Upper lobe of left lung (tissue), 6 donors: Measurements from ENCODE around the gene GNA12. TPM values are rescaled to one million over a fixed set of nuclear protein-coding genes. Genes with fewer than 3 reads are reported as not detected.
A peak's percentile ranks its signal among the peaks of the same experiment; 100 is the strongest.

ENCODE experiments used
- ATAC-seq, 2 donors: fragments of 200-7000 bp; cut with Tn5 transposase; one replicate each; pipeline ENCODE4 v1.9.1; 2022; ENCODE audit warnings: mild to moderate bottlenecking in 2 of 2, moderate library complexity in 2 of 2; ENCODE audit not compliant: low FRiP score in 2 of 2
- DNase-seq, 2 donors: peaks; one replicate each; pipeline ENCODE4 v3.0.0-alpha.2; 2019 to 2020
- H3K27ac ChIP-seq, 4 donors: fragments of 200-600 bp; sonication (generic); one replicate each; pipeline ENCODE4 v1.5.1; 2016 to 2019
- H3K27me3 ChIP-seq, 4 donors: fragments of 200-600 bp; sonication (generic); one replicate each; pipeline ENCODE4 v1.5.1; 2017 to 2019
- H3K36me3 ChIP-seq, 4 donors: fragments of 200-600 bp; sonication (generic); one replicate each; pipeline ENCODE4 v1.5.1; 2016 to 2019
- H3K4me1 ChIP-seq, 4 donors: fragments of 200-600 bp; sonication (generic); one replicate each; pipeline ENCODE4 v1.5.1; 2018 to 2019
- H3K4me3 ChIP-seq, 4 donors: fragments of 200-600 bp; sonication (generic); one replicate each; pipeline ENCODE4 v1.5.1; 2017 to 2019; ENCODE audit warnings: mild to moderate bottlenecking in 2 of 4, moderate library complexity in 1 of 4
- H3K9me3 ChIP-seq, 4 donors: fragments of 200-600 bp; sonication (generic); one replicate each; pipeline ENCODE4 v1.5.1; 2018 to 2019
- CTCF ChIP-seq, 6 experiments: fragments of 450-650 bp in 4 of 6; fragments of 200-600 bp in 2 of 6; sonication (generic) in 2 of 6; IDR thresholded peaks; one replicate each; pipeline ENCODE4 v1.5.1; 2016 to 2019; ENCODE audit warnings: antibody characterized with exemption in 6 of 6
- EP300 ChIP-seq, 4 donors: sonication (generic); formaldehyde crosslinking; IDR thresholded peaks; one replicate each; pipeline ENCODE4 v1.5.1; 2017; ENCODE audit warnings: antibody characterized with exemption in 4 of 4, control low read depth in 2 of 4
- POLR2A ChIP-seq, 4 donors: fragments of 450-650 bp; IDR thresholded peaks; one replicate each; pipeline ENCODE4 v1.5.1; 2016 to 2017; ENCODE audit warnings: antibody characterized with exemption in 4 of 4, mild to moderate bottlenecking in 2 of 4
- POLR2AphosphoS5 ChIP-seq, 2 donors: sonication (generic); formaldehyde crosslinking; IDR thresholded peaks; one replicate each; pipeline ENCODE4 v1.5.1; 2017; ENCODE audit warnings: antibody characterized with exemption in 2 of 2
- WGBS, 2 donors: methylation state at CpG; one replicate each; pipeline ENCODE4 v1.1.5; 2017 to 2018; 5-methylcytosine and 5-hydroxymethylcytosine counted together
- total RNA-seq, 6 donors: library from RNA; depleted of rRNA in 4 of 6; stranded (reverse); fragments of >200 nt in 4 of 6; gene quantifications; one replicate each; pipeline versions ENCODE4 v1.1.0 to v1.2.1, GENCODE V29; 2016 to 2021
- donor health status: DM: no; HTN: no; CAD: no; lungs with moderate emphysema.
- donor health status: DM: no; HTN: yes; CAD: no; lungs with severe emphysema.

GNA12 gene
- total RNA-seq, 6 donors from 2014 or later: 24.0 to 52.3 (median 35.7) TPM

GRCh38 chr7:2785071-2785500 is 59.0 kb downstream of the GNA12 start:
- 50 to 62% methylated on average over 6 of the region's 6 CpGs for WGBS, 2 donors
- ATAC-seq: no peak
- TF ChIP-seq POLR2AphosphoS5 (IDR thresholded peaks at IDR 0.05): no peak
- TF ChIP-seq EP300 (IDR thresholded peaks at IDR 0.05): no peak
- TF ChIP-seq CTCF (IDR thresholded peaks at IDR 0.05): no peak
- TF ChIP-seq POLR2A (IDR thresholded peaks at IDR 0.05): no peak

GRCh38 chr7:2782565-2782964 is 61.5 kb downstream of the GNA12 start:
- 81 to 87% methylated on average over 4 of the region's 4 CpGs for WGBS, 2 donors
- TF ChIP-seq EP300 (IDR thresholded peaks at IDR 0.05): no peak
- TF ChIP-seq POLR2A (IDR thresholded peaks at IDR 0.05): no peak
- TF ChIP-seq POLR2AphosphoS5 (IDR thresholded peaks at IDR 0.05): no peak
- no peak for TF ChIP-seq CTCF (IDR thresholded peaks at IDR 0.05)
- H3K4me1 ChIP-seq: peaks cover 0 to 6% (median 1%) of the 10 kb centered on the region in 4 donors
- ATAC-seq (no peak), DNase-seq (no peak)
- no peaks in the 10 kb centered on the region for H3K36me3 ChIP-seq
- no peak overlapping the region for H3K27ac ChIP-seq
- H3K9me3 ChIP-seq: no peaks in the 10 kb centered on the region
- no peaks in the 10 kb centered on the region for H3K27me3 ChIP-seq
- H3K4me3 ChIP-seq: no peak overlapping the region

More at GRCh38 chr7:2785071-2785500, 59.0 kb downstream of the GNA12 start:
- H3K4me1 ChIP-seq: peaks cover 0 to 6% (median 1%) of the 10 kb centered on the region in 4 donors
- H3K27ac ChIP-seq: no peak overlapping the region
- no peak overlapping the region for H3K4me3 ChIP-seq
- H3K27me3 ChIP-seq: no peaks in the 10 kb centered on the region
- no peak for DNase-seq
- no peaks in the 10 kb centered on the region for H3K9me3 ChIP-seq
- peaks cover 0 to 8% (median 0%) of the 10 kb centered on the region in 4 donors for H3K36me3 ChIP-seq

GRCh38 chr7:2782121-2782520 is 62.0 kb downstream of the GNA12 start:
- no peaks in the 10 kb centered on the region for H3K36me3 ChIP-seq
- TF ChIP-seq EP300 (IDR thresholded peaks at IDR 0.05): no peak
- no peak for TF ChIP-seq POLR2AphosphoS5 (IDR thresholded peaks at IDR 0.05)
- no peak for TF ChIP-seq POLR2A (IDR thresholded peaks at IDR 0.05)
- TF ChIP-seq CTCF (IDR thresholded peaks at IDR 0.05): no peak
- 91 to 100% methylated on average over 2 of the region's 2 CpGs for WGBS, 2 donors
- ATAC-seq: no peak
- peaks cover 0 to 6% (median 1%) of the 10 kb centered on the region in 4 donors for H3K4me1 ChIP-seq
- no peaks in the 10 kb centered on the region for H3K9me3 ChIP-seq
- no peak overlapping the region for H3K27ac ChIP-seq
- no peak overlapping the region for H3K4me3 ChIP-seq
- no peaks in the 10 kb centered on the region for H3K27me3 ChIP-seq
- no peak for DNase-seq

GRCh38 chr7:2781636-2782035 is 62.5 kb downstream of the GNA12 start:
- 95 to 96% methylated on average over 2 of the region's 2 CpGs for WGBS, 2 donors
- Histone ChIP-seq H3K4me1 (peaks cover 0 to 6% (median 1%) of the 10 kb centered on the region in 4 donors), H3K27me3 (no peaks in the 10 kb centered on the region), H3K36me3 (no peaks in the 10 kb centered on the region), H3K4me3 (no peak overlapping the region), H3K27ac (no peak overlapping the region), H3K9me3 (no peaks in the 10 kb centered on the region)
- DNase-seq (no peak), ATAC-seq (peak in 1 of 2 donors; percentile 35)
- TF ChIP-seq CTCF (IDR thresholded peaks at IDR 0.05): no peak
- TF ChIP-seq EP300 (IDR thresholded peaks at IDR 0.05): no peak
- TF ChIP-seq POLR2A (IDR thresholded peaks at IDR 0.05): no peak
- no peak for TF ChIP-seq POLR2AphosphoS5 (IDR thresholded peaks at IDR 0.05)

- H3K9me3 ChIP-seq: no peaks in the 10 kb centered on the region
- H3K27me3 ChIP-seq: no peaks in the 10 kb centered on the region
- no peak overlapping the region for H3K27ac ChIP-seq
- DNase-seq: no peak
- no peaks in the 10 kb centered on the region for H3K4me1 ChIP-seq
- H3K4me3 ChIP-seq: no peak overlapping the region
- H3K36me3 ChIP-seq: no peaks in the 10 kb centered on the region
- no peak for TF ChIP-seq CTCF (IDR thresholded peaks at IDR 0.05)
- TF ChIP-seq EP300 (IDR thresholded peaks at IDR 0.05): no peak
- TF ChIP-seq POLR2A (IDR thresholded peaks at IDR 0.05): no peak
- TF ChIP-seq POLR2AphosphoS5 (IDR thresholded peaks at IDR 0.05): no peak
- no peak for ATAC-seq
- 79 to 80% methylated on average over 8 of the region's 8 CpGs for WGBS, 2 donors
Measured at GRCh38 chr7:2779051-2779450, 65.1 kb downstream of the GNA12 start.
